ENCODE measurements around the gene GAGE12G.
"Not testable (repeated sequence)": the region's sequence is repeated elsewhere in the genome, so short reads cannot be mapped to it uniquely, and the experiment has no call there.

Gene GAGE12G

DNA sequence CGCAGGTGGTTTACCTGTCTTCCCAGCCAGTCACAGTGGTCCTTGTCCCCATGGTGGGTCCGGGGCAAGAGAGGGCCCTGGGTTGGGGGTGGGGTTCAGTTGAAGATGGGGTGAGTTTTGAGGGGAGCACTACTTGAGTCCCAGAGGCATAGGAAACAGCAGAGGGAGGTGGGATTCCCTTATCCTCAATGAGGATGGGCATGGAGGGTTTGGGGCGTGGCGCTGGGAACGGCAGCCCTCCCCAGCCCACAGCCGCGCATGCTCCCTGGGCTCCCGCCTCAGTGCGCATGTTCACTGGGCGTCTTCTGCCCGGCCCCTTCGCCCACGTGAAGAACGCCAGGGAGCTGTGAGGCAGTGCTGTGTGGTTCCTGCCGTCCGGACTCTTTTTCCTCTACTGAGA is at the start of gene GAGE12G:
GAGE12G (plus strand) TSS at position 301 of the 400 bp plus-strand sequence. CDS start 1,155 bp downstream, outside the sequence.
- H3K9me3 ChIP-seq (ENCODE audit: control insufficient read depth in 2 of 2, low read length in 2 of 2); H3K27me3 ChIP-seq (ENCODE audit: control insufficient read depth in 2 of 2, insufficient read depth in 2 of 2, low read length in 2 of 2); H3K9ac ChIP-seq (ENCODE audit: low read depth in 1 of 2, low read length in 2 of 2); H3K4me3 ChIP-seq (ENCODE audit: low read length in 2 of 2); H3K4me1 ChIP-seq (ENCODE audit: control insufficient read depth in 2 of 2, insufficient read depth in 2 of 2, low read length in 2 of 2); H3K36me3 ChIP-seq (ENCODE audit: control insufficient read depth in 2 of 2, insufficient read depth in 2 of 2, low read length in 2 of 2); H3K27ac ChIP-seq (ENCODE audit: low read depth in 2 of 2, low read length in 2 of 2): not testable (repeated sequence)

DNA sequence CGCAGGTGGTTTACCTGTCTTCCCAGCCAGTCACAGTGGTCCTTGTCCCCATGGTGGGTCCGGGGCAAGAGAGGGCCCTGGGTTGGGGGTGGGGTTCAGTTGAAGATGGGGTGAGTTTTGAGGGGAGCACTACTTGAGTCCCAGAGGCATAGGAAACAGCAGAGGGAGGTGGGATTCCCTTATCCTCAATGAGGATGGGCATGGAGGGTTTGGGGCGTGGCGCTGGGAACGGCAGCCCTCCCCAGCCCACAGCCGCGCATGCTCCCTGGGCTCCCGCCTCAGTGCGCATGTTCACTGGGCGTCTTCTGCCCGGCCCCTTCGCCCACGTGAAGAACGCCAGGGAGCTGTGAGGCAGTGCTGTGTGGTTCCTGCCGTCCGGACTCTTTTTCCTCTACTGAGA is 38.3 kb upstream of the GAGE12G start, which contains the start of gene GAGE12C:
GAGE12C (plus strand) TSS at position 301 of the 400 bp plus-strand sequence. CDS start 1,155 bp downstream, outside the sequence.
- H3K36me3 ChIP-seq (ENCODE audit: control insufficient read depth in 2 of 2, insufficient read depth in 2 of 2, low read length in 2 of 2); H3K4me3 ChIP-seq (ENCODE audit: low read length in 2 of 2); H3K9ac ChIP-seq (ENCODE audit: low read depth in 1 of 2, low read length in 2 of 2); H3K27me3 ChIP-seq (ENCODE audit: control insufficient read depth in 2 of 2, insufficient read depth in 2 of 2, low read length in 2 of 2); H3K27ac ChIP-seq (ENCODE audit: low read depth in 2 of 2, low read length in 2 of 2); H3K9me3 ChIP-seq (ENCODE audit: control insufficient read depth in 2 of 2, low read length in 2 of 2); H3K4me1 ChIP-seq (ENCODE audit: control insufficient read depth in 2 of 2, insufficient read depth in 2 of 2, low read length in 2 of 2): not testable (repeated sequence)

DNA sequence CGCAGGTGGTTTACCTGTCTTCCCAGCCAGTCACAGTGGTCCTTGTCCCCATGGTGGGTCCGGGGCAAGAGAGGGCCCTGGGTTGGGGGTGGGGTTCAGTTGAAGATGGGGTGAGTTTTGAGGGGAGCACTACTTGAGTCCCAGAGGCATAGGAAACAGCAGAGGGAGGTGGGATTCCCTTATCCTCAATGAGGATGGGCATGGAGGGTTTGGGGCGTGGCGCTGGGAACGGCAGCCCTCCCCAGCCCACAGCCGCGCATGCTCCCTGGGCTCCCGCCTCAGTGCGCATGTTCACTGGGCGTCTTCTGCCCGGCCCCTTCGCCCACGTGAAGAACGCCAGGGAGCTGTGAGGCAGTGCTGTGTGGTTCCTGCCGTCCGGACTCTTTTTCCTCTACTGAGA is 28.8 kb upstream of the GAGE12G start, which contains the start of gene GAGE12D:
GAGE12D (plus strand) TSS at position 301 of the 400 bp plus-strand sequence. CDS start 1,155 bp downstream, outside the sequence.
- H3K4me1 ChIP-seq (ENCODE audit: control insufficient read depth in 2 of 2, insufficient read depth in 2 of 2, low read length in 2 of 2); H3K9me3 ChIP-seq (ENCODE audit: control insufficient read depth in 2 of 2, low read length in 2 of 2); H3K9ac ChIP-seq (ENCODE audit: low read depth in 1 of 2, low read length in 2 of 2); H3K27me3 ChIP-seq (ENCODE audit: control insufficient read depth in 2 of 2, insufficient read depth in 2 of 2, low read length in 2 of 2); H3K4me3 ChIP-seq (ENCODE audit: low read length in 2 of 2); H3K27ac ChIP-seq (ENCODE audit: low read depth in 2 of 2, low read length in 2 of 2); H3K36me3 ChIP-seq (ENCODE audit: control insufficient read depth in 2 of 2, insufficient read depth in 2 of 2, low read length in 2 of 2): not testable (repeated sequence)

- not testable (repeated sequence) for H3K9me3 ChIP-seq (ENCODE audit: control insufficient read depth in 2 of 2, low read length in 2 of 2); H3K27me3 ChIP-seq (ENCODE audit: control insufficient read depth in 2 of 2, insufficient read depth in 2 of 2, low read length in 2 of 2); H3K4me1 ChIP-seq (ENCODE audit: control insufficient read depth in 2 of 2, insufficient read depth in 2 of 2, low read length in 2 of 2); H3K36me3 ChIP-seq (ENCODE audit: control insufficient read depth in 2 of 2, insufficient read depth in 2 of 2, low read length in 2 of 2); H3K9ac ChIP-seq (ENCODE audit: low read depth in 1 of 2, low read length in 2 of 2); H3K27ac ChIP-seq (ENCODE audit: low read depth in 2 of 2, low read length in 2 of 2); H3K4me3 ChIP-seq (ENCODE audit: low read length in 2 of 2)
These were observed 19.2 kb upstream of the GAGE12G start, which contains the start of gene GAGE12E for GRCh38 chrX:49550989-49551388. Gene GAGE12E (plus strand): TSS chrX:49551289. CDS start chrX:49552444, 1,155 bp downstream.

DNA sequence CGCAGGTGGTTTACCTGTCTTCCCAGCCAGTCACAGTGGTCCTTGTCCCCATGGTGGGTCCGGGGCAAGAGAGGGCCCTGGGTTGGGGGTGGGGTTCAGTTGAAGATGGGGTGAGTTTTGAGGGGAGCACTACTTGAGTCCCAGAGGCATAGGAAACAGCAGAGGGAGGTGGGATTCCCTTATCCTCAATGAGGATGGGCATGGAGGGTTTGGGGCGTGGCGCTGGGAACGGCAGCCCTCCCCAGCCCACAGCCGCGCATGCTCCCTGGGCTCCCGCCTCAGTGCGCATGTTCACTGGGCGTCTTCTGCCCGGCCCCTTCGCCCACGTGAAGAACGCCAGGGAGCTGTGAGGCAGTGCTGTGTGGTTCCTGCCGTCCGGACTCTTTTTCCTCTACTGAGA is 9.7 kb upstream of the GAGE12G start, which contains the start of gene GAGE12F:
GAGE12F (plus strand) TSS at position 301 of the 400 bp plus-strand sequence. CDS start 1,155 bp downstream, outside the sequence.
- H3K36me3 ChIP-seq (ENCODE audit: control insufficient read depth in 2 of 2, insufficient read depth in 2 of 2, low read length in 2 of 2); H3K27ac ChIP-seq (ENCODE audit: low read depth in 2 of 2, low read length in 2 of 2); H3K9me3 ChIP-seq (ENCODE audit: control insufficient read depth in 2 of 2, low read length in 2 of 2); H3K9ac ChIP-seq (ENCODE audit: low read depth in 1 of 2, low read length in 2 of 2); H3K27me3 ChIP-seq (ENCODE audit: control insufficient read depth in 2 of 2, insufficient read depth in 2 of 2, low read length in 2 of 2); H3K4me3 ChIP-seq (ENCODE audit: low read length in 2 of 2); H3K4me1 ChIP-seq (ENCODE audit: control insufficient read depth in 2 of 2, insufficient read depth in 2 of 2, low read length in 2 of 2): not testable (repeated sequence)

DNA sequence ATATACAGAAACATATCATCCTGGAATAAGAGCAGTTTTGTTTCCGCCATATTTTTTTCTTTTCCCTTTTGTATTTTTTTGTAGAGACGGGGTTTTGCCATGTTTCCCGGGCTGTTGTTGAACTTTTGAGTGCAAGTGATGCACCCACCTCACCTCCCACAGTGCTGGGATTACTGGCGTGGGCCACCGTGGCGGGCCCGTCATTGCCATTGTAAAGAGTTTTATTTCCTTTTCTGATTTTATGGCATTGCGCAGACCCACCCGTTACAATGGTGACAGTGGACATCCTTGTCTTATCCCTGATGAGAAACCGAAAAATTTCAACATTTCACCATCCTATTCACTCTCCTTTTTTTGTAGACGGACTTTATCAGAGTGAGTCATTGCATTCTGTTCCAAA is 1.5 kb upstream of the GAGE12G start:
- not testable (repeated sequence) for H3K9me3 ChIP-seq (ENCODE audit: control insufficient read depth in 2 of 2, low read length in 2 of 2)

DNA sequence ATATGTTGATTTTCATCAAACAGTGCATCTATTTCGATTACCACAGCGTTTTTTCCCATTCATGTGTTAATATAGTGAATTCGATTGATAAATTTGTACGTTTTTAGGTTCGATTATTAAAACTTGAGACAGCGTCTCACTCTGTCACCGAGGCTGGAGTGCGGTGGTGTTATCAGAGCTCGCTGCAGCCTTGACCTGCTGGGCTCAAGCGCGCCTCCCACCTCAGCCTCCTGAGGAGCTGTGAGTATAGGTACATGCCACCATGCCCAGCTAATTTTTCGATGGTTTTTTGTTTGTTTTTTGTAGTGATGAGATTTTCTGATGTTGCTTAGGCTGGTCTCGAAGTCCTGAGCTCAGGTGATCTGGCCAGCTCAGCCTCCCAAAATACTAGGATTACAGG is 1.0 kb upstream of the GAGE12G start:
- H3K4me3 ChIP-seq (ENCODE audit: low read length in 2 of 2); H3K36me3 ChIP-seq (ENCODE audit: control insufficient read depth in 2 of 2, insufficient read depth in 2 of 2, low read length in 2 of 2); H3K27ac ChIP-seq (ENCODE audit: low read depth in 2 of 2, low read length in 2 of 2); H3K27me3 ChIP-seq (ENCODE audit: control insufficient read depth in 2 of 2, insufficient read depth in 2 of 2, low read length in 2 of 2); H3K4me1 ChIP-seq (ENCODE audit: control insufficient read depth in 2 of 2, insufficient read depth in 2 of 2, low read length in 2 of 2); H3K9ac ChIP-seq (ENCODE audit: low read depth in 1 of 2, low read length in 2 of 2); H3K9me3 ChIP-seq (ENCODE audit: control insufficient read depth in 2 of 2, low read length in 2 of 2): not testable (repeated sequence)

More for the DNA sequence above, 1.5 kb upstream of the GAGE12G start:
- not testable (repeated sequence) for H3K9ac ChIP-seq (ENCODE audit: low read depth in 1 of 2, low read length in 2 of 2); H3K27ac ChIP-seq (ENCODE audit: low read depth in 2 of 2, low read length in 2 of 2); H3K4me3 ChIP-seq (ENCODE audit: low read length in 2 of 2); H3K27me3 ChIP-seq (ENCODE audit: control insufficient read depth in 2 of 2, insufficient read depth in 2 of 2, low read length in 2 of 2); H3K36me3 ChIP-seq (ENCODE audit: control insufficient read depth in 2 of 2, insufficient read depth in 2 of 2, low read length in 2 of 2); H3K4me1 ChIP-seq (ENCODE audit: control insufficient read depth in 2 of 2, insufficient read depth in 2 of 2, low read length in 2 of 2)

GRCh38 chrX:49579649-49580048 is 9.4 kb downstream of the GAGE12G start, which contains the start of gene GAGE12H:
Gene GAGE12H (plus strand): TSS chrX:49579949. CDS start chrX:49581104, 1,155 bp downstream.
- not testable (repeated sequence) for H3K4me1 ChIP-seq (ENCODE audit: control insufficient read depth in 2 of 2, insufficient read depth in 2 of 2, low read length in 2 of 2); H3K36me3 ChIP-seq (ENCODE audit: control insufficient read depth in 2 of 2, insufficient read depth in 2 of 2, low read length in 2 of 2); H3K9me3 ChIP-seq (ENCODE audit: control insufficient read depth in 2 of 2, low read length in 2 of 2)

DNA sequence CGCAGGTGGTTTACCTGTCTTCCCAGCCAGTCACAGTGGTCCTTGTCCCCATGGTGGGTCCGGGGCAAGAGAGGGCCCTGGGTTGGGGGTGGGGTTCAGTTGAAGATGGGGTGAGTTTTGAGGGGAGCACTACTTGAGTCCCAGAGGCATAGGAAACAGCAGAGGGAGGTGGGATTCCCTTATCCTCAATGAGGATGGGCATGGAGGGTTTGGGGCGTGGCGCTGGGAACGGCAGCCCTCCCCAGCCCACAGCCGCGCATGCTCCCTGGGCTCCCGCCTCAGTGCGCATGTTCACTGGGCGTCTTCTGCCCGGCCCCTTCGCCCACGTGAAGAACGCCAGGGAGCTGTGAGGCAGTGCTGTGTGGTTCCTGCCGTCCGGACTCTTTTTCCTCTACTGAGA is 19.0 kb downstream of the GAGE12G start, which contains the start of gene GAGE2A:
GAGE2A (plus strand) TSS at position 301 of the 400 bp plus-strand sequence. CDS start 1,155 bp downstream, outside the sequence.
- not testable (repeated sequence) for H3K27ac ChIP-seq (ENCODE audit: low read depth in 2 of 2, low read length in 2 of 2); H3K4me1 ChIP-seq (ENCODE audit: control insufficient read depth in 2 of 2, insufficient read depth in 2 of 2, low read length in 2 of 2); H3K9ac ChIP-seq (ENCODE audit: low read depth in 1 of 2, low read length in 2 of 2); H3K27me3 ChIP-seq (ENCODE audit: control insufficient read depth in 2 of 2, insufficient read depth in 2 of 2, low read length in 2 of 2); H3K36me3 ChIP-seq (ENCODE audit: control insufficient read depth in 2 of 2, insufficient read depth in 2 of 2, low read length in 2 of 2); H3K9me3 ChIP-seq (ENCODE audit: control insufficient read depth in 2 of 2, low read length in 2 of 2); H3K4me3 ChIP-seq (ENCODE audit: low read length in 2 of 2)

More at GRCh38 chrX:49579649-49580048, 9.4 kb downstream of the GAGE12G start, which contains the start of gene GAGE12H:
- H3K27me3 ChIP-seq (ENCODE audit: control insufficient read depth in 2 of 2, insufficient read depth in 2 of 2, low read length in 2 of 2); H3K4me3 ChIP-seq (ENCODE audit: low read length in 2 of 2); H3K9ac ChIP-seq (ENCODE audit: low read depth in 1 of 2, low read length in 2 of 2); H3K27ac ChIP-seq (ENCODE audit: low read depth in 2 of 2, low read length in 2 of 2): not testable (repeated sequence)

DNA sequence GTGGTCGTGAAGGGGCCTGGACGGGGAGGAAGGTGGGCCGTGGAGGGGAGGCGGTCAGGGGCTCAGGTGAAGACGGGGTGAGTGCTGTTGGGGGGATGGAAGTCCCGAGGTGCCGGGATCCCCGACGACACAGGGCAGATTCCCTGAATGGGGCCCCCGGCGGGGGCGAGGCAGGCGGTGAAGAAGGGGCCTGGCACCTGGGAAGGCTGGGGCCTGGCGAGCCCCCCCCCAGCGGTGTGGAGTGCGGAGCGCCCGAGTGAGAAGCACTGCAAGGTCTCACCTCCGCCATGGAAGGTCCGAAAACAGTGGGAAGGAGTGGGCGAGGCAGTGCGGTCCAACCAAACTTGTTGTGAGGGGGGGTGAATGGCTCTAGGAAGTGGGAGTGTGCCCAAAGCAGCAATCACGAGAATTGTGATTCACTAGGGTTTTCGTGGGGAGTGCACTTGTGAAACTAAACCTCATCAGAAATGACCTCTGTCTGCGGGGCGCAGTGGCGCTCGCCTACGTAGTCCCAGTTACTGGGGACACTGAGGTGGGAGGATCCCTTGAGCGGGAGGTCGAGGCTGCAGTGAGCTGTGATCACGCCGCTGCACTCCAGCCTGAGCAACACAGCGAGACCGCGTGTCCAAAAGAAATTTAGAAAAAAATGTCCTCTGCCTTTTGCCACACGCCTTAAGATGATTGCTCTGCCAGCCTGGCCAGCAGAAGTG is 19.7 kb downstream of the GAGE12G start:
- H3K9me3 ChIP-seq (ENCODE audit: control insufficient read depth in 2 of 2, low read length in 2 of 2); H3K4me3 ChIP-seq (ENCODE audit: low read length in 2 of 2); H3K4me1 ChIP-seq (ENCODE audit: control insufficient read depth in 2 of 2, insufficient read depth in 2 of 2, low read length in 2 of 2); H3K36me3 ChIP-seq (ENCODE audit: control insufficient read depth in 2 of 2, insufficient read depth in 2 of 2, low read length in 2 of 2); H3K9ac ChIP-seq (ENCODE audit: low read depth in 1 of 2, low read length in 2 of 2); H3K27me3 ChIP-seq (ENCODE audit: control insufficient read depth in 2 of 2, insufficient read depth in 2 of 2, low read length in 2 of 2); H3K27ac ChIP-seq (ENCODE audit: low read depth in 2 of 2, low read length in 2 of 2): not testable (repeated sequence)

Data from mucosa of rectum (tissue), 2 donors.